Measurements from ENCODE around the gene MRPL11.
"Not testable (repeated sequence)": the region's sequence is repeated elsewhere in the genome, so short reads cannot be mapped to it uniquely, and the experiment has no call there.

Gene MRPL11

GRCh38 chr11:66467034-66467659 lies 28.5 kb upstream of the MRPL11 start:
- DNase-seq: peak in 2 of 4 experiments; percentile 43 to 63

- peak; percentile 93 to 96 (median 96) for DNase-seq
These were observed 27.8 kb upstream of the MRPL11 start, which contains the start of gene PELI3 for GRCh38 chr11:66466225-66467033. Gene PELI3 (plus strand): TSS chr11:66466905. CDS start chr11:66468129, 1,224 bp downstream.

- DNase-seq: no peak
These were observed 27.0 kb upstream of the MRPL11 start for GRCh38 chr11:66465373-66466224.

- DNase-seq: no peak
These were observed 26.3 kb upstream of the MRPL11 start for GRCh38 chr11:66464916-66465315.

- not testable (repeated sequence) for DNase-seq
These were observed 25.5 kb upstream of the MRPL11 start for GRCh38 chr11:66464116-66464515.

GRCh38 chr11:66462911-66463310 lies 24.3 kb upstream of the MRPL11 start:
- no peak for DNase-seq

GRCh38 chr11:66462010-66462409 lies 23.4 kb upstream of the MRPL11 start:
- DNase-seq: no peak

GRCh38 chr11:66459138-66459778 lies 20.6 kb upstream of the MRPL11 start:
- DNase-seq: peak in 2 of 4 experiments; percentile 30 to 31

GRCh38 chr11:66457826-66458225 lies 19.2 kb upstream of the MRPL11 start:
- no peak for DNase-seq

GRCh38 chr11:66454828-66455227 lies 16.2 kb upstream of the MRPL11 start:
- no peak for DNase-seq

GRCh38 chr11:66454247-66454646 lies 15.6 kb upstream of the MRPL11 start:
- DNase-seq: no peak

- no peak for DNase-seq
These were observed 13.0 kb upstream of the MRPL11 start for GRCh38 chr11:66451663-66452062.

GRCh38 chr11:66450560-66450959 lies 11.9 kb upstream of the MRPL11 start:
- DNase-seq: peak; percentile 50 to 77 (median 67)

- no peak for DNase-seq
These were observed 9.9 kb upstream of the MRPL11 start for GRCh38 chr11:66448523-66448922.

GRCh38 chr11:66447012-66447411 lies 8.4 kb upstream of the MRPL11 start:
- no peak for DNase-seq

- peak; percentile 71 to 96 (median 85) for DNase-seq
These were observed 5.0 kb upstream of the MRPL11 start for GRCh38 chr11:66443602-66444001.

GRCh38 chr11:66440940-66441282 lies 2.3 kb upstream of the MRPL11 start:
- not testable (repeated sequence) for DNase-seq

GRCh38 chr11:66440101-66440939 lies 1.7 kb upstream of the MRPL11 start:
- DNase-seq: not testable (repeated sequence)

- peak in 1 of 4 experiments; percentile 12 for DNase-seq
These were observed 607 bp downstream of the MRPL11 start for GRCh38 chr11:66437979-66438503.

GRCh38 chr11:66432597-66432996 lies 6.1 kb downstream of the MRPL11 start:
- peak; percentile 50 to 70 (median 64) for DNase-seq

- not testable (repeated sequence) for DNase-seq
These were observed 6.7 kb downstream of the MRPL11 start for GRCh38 chr11:66431871-66432329.
